Measurements from ENCODE around the gene GALT. TPM values are rescaled to one million over a fixed set of nuclear protein-coding genes. Genes with fewer than 3 reads are reported as not detected.

Gene GALT
- total and polyA plus RNA-seq, 2 of the 4 experiments (the other 2 are of a cell fraction), result 15.8 to 34.6 TPM

- no peak overlapping the region for H3K14ac ChIP-seq (replicated peaks; ENCODE audit: low read depth, low read length)
- H3K23ac ChIP-seq (ENCODE audit: low read depth, low read length), result no peak overlapping the region
- peaks cover 12% of the 10 kb centered on the region for H3K9me1 ChIP-seq (ENCODE audit: insufficient read depth, low read length)
- H3K4me1 ChIP-seq (ENCODE audit: control insufficient read depth, insufficient read depth, low read length), result no peaks in the 10 kb centered on the region
- dilution Hi-C loops (cut with HindIII; ENCODE audit: low sequenced_read_pairs, unreplicated experiment), result no loop called here
- in situ Hi-C loops (cut with MboI; ENCODE audit: low sequenced_read_pairs), result no loop called here
- H4K91ac ChIP-seq (ENCODE audit: insufficient read depth, low read depth, low read length), result no peak overlapping the region
- peaks cover 19 to 21% of the 10 kb centered on the region in 2 experiments for H3K79me1 ChIP-seq (ENCODE audit: low read depth in 1 of 2, low read length in 2 of 2)
- no peak overlapping the region for H2BK15ac ChIP-seq (ENCODE audit: low read depth, low read length)
- no peak overlapping the region for H2BK20ac ChIP-seq (ENCODE audit: low read depth, low read length)
- H3K9me3 ChIP-seq (ENCODE audit: control insufficient read depth, insufficient read depth, low read length), result no peaks in the 10 kb centered on the region
- H2AFZ ChIP-seq (replicated peaks; ENCODE audit: low read length, poor library complexity), result no peak overlapping the region
- no peak overlapping the region for H3K4me2 ChIP-seq (ENCODE audit: low read depth, low read length)
- DNase-seq, result no peak
- no peak overlapping the region for H3K27ac ChIP-seq (ENCODE audit: insufficient read depth, low read length)
- no peak overlapping the region for H3K56ac ChIP-seq (ENCODE audit: extremely low read depth, insufficient read depth, low read length)
- ChIA-PET CTCF (interaction anchor here (0.6 kb wide), 1 partner anchor 370 kb away, joined by 3 read pairs; no protein-coding TSS in a partner anchor), POLR2A (ENCODE audit: unreplicated experiment) (no interaction called here)
- peaks cover 7% of the 10 kb centered on the region for H4K20me1 ChIP-seq (ENCODE audit: insufficient read depth, low read length)
- no peak overlapping the region for H3K9ac ChIP-seq (ENCODE audit: low read depth, low read length)
- H3K4ac ChIP-seq (ENCODE audit: low read depth, low read length), result no peak overlapping the region
- no peak overlapping the region for H2BK120ac ChIP-seq (ENCODE audit: low read depth, low read length)
- H2AK5ac ChIP-seq (ENCODE audit: low read depth, low read length), result no peak overlapping the region
- TF ChIP-seq MXI1 (IDR thresholded peaks at IDR 0.05; ENCODE audit: borderline replicate concordance, low read depth, low read length) (no peak), SMC3 (IDR thresholded peaks at IDR 0.05; ENCODE audit: low read depth, low read length) (no peak), FOS (IDR thresholded peaks at IDR 0.05; ENCODE audit: low read depth, low read length) (no peak), USF2 (IDR thresholded peaks at IDR 0.05; ENCODE audit: low read depth, low read length) (no peak), BHLHE40 (IDR thresholded peaks at IDR 0.05; ENCODE audit: low read depth, low read length) (no peak), MAZ (IDR thresholded peaks at IDR 0.05; ENCODE audit: borderline replicate concordance, low read depth, low read length) (no peak), CHD1 (IDR thresholded peaks at IDR 0.05; ENCODE audit: low read depth, low read length) (no peak), MAFK (IDR thresholded peaks at IDR 0.05; ENCODE audit: low read depth, low read length) (no peak), CEBPB (IDR thresholded peaks at IDR 0.05; ENCODE audit: low read depth, low read length) (no peak), RFX5 (IDR thresholded peaks at IDR 0.05; ENCODE audit: low read depth, low read length) (no peak), RCOR1 (IDR thresholded peaks at IDR 0.05; ENCODE audit: insufficient replicate concordance, low read length) (no peak), POLR2A (IDR thresholded peaks at IDR 0.05; ENCODE audit: low read depth, low read length) (no peak), RAD21 (IDR thresholded peaks at IDR 0.05; ENCODE audit: low read length) (no peak)
- peaks cover 4% of the 10 kb centered on the region for H3K36me3 ChIP-seq (ENCODE audit: control insufficient read depth, insufficient read depth, low read length)
- no peak overlapping the region for H4K5ac ChIP-seq (ENCODE audit: low read depth, low read length)
- H2BK5ac ChIP-seq (ENCODE audit: low read depth, low read length, poor library complexity, severe bottlenecking), result no peak overlapping the region
- BruUV-seq (replicated peaks), result no TSS peak
- H4K8ac ChIP-seq (ENCODE audit: low read depth in 2 of 2, low read length in 2 of 2), result no peak overlapping the region
- no peak overlapping the region for H3K4me3 ChIP-seq (ENCODE audit: insufficient read depth, low read depth, low read length)
- H3K18ac ChIP-seq (ENCODE audit: low read depth, low read length), result no peak overlapping the region
- ATAC-seq (ENCODE audit: low read depth), result no peak
- no peaks in the 10 kb centered on the region for H3K27me3 ChIP-seq (ENCODE audit: control insufficient read depth, insufficient read depth, low read length)
- no peak overlapping the region for H2AK9ac ChIP-seq (replicated peaks; ENCODE audit: low read depth, low read length, poor library complexity)
- intact Hi-C loops (cut with micrococcal nuclease), result no loop called here
Measured at GRCh38 chr9:34663303-34663605, 16.8 kb downstream of the GALT start.
